HG03060 (cell line): ENCODE measurements around the gene ERGIC1.
"Not testable (repeated sequence)": the region's sequence is repeated elsewhere in the genome, so short reads cannot be mapped to it uniquely, and the experiment has no call there.

Experiments used
- ATAC-seq: cut with Tn5 transposase; IDR thresholded peaks from one replicate; pipeline ENCODE4 v1.9.1; 2021; ENCODE audit warnings: low read depth, moderate number of reproducible peaks; ENCODE audit not compliant: unreplicated experiment

The ERGIC1 gene

GRCh38 chr5:172799416-172799815 is 34.6 kb upstream of the ERGIC1 start:
- ATAC-seq: no peak

- no peak for ATAC-seq
These were observed 33.9 kb upstream of the ERGIC1 start for GRCh38 chr5:172800088-172800551.

GRCh38 chr5:172801179-172801671 is 32.8 kb upstream of the ERGIC1 start:
- no peak for ATAC-seq

- no peak for ATAC-seq
These were observed 31.9 kb upstream of the ERGIC1 start for GRCh38 chr5:172802112-172802511.

- ATAC-seq: no peak
These were observed 31.4 kb upstream of the ERGIC1 start for GRCh38 chr5:172802567-172803176.

GRCh38 chr5:172805018-172805683 is 28.9 kb upstream of the ERGIC1 start:
- no peak for ATAC-seq

GRCh38 chr5:172805736-172806255 is 28.3 kb upstream of the ERGIC1 start:
- ATAC-seq: no peak

GRCh38 chr5:172806897-172807672 is 27.0 kb upstream of the ERGIC1 start:
- ATAC-seq: peak; percentile 61

- ATAC-seq: no peak
These were observed 26.2 kb upstream of the ERGIC1 start for GRCh38 chr5:172807766-172808311.

GRCh38 chr5:172809774-172810173 is 24.3 kb upstream of the ERGIC1 start:
- no peak for ATAC-seq

- ATAC-seq: not testable (repeated sequence)
These were observed 23.1 kb upstream of the ERGIC1 start for GRCh38 chr5:172810996-172811395.

- ATAC-seq: no peak
These were observed 18.4 kb upstream of the ERGIC1 start for GRCh38 chr5:172815631-172816030.

- no peak for ATAC-seq
These were observed 17.0 kb upstream of the ERGIC1 start for GRCh38 chr5:172816925-172817562.

GRCh38 chr5:172817664-172818063 is 16.4 kb upstream of the ERGIC1 start:
- no peak for ATAC-seq

GRCh38 chr5:172818081-172818480 is 16.0 kb upstream of the ERGIC1 start:
- no peak for ATAC-seq

- ATAC-seq: no peak
These were observed 14.5 kb upstream of the ERGIC1 start for GRCh38 chr5:172819569-172819968.

GRCh38 chr5:172820046-172820767 is 13.8 kb upstream of the ERGIC1 start:
- no peak for ATAC-seq

- ATAC-seq: no peak
These were observed 12.6 kb upstream of the ERGIC1 start for GRCh38 chr5:172821340-172821985.

- ATAC-seq: no peak
These were observed 10.2 kb upstream of the ERGIC1 start for GRCh38 chr5:172823840-172824362.
